Right lung (tissue), 5 donors: ENCODE measurements around the gene MINPP1. TPM values are rescaled to one million over a fixed set of nuclear protein-coding genes. Genes with fewer than 3 reads are reported as not detected.

Experiments used
- polyA plus RNA-seq, 5 donors: library from polyadenylated mRNA; unstranded; fragments of 120-200 nt; gene quantifications; one replicate each; pipeline versions ENCODE4 v1.2.1 to v1.2.3, GENCODE V29; 2013; ENCODE audit warnings: inconsistent platforms in 1 of 5, low replicate concordance in 1 of 5; ENCODE audit not compliant: insufficient read length in 5 of 5, insufficient read depth in 1 of 5

Gene MINPP1
- polyA plus RNA-seq, 5 donors, result 35.3 to 51.0 (median 45.9) TPM

Other genes starting within 250 kb of the MINPP1 start
- gene NUTM2D, start 147.1 kb upstream of the MINPP1 start, polyA plus RNA-seq, result 10 to 100 TPM in 3 of 5 donors, 1 to 10 TPM in 2; 7.6 to 12.7 (median 11.1) TPM
- 10 to 100 TPM; 45.5 to 58.2 (median 55.2) TPM for gene PAPSS2, start 155.0 kb downstream of the MINPP1 start, polyA plus RNA-seq